Measurements from ENCODE around the gene NSUN3.

Gene NSUN3

DNA sequence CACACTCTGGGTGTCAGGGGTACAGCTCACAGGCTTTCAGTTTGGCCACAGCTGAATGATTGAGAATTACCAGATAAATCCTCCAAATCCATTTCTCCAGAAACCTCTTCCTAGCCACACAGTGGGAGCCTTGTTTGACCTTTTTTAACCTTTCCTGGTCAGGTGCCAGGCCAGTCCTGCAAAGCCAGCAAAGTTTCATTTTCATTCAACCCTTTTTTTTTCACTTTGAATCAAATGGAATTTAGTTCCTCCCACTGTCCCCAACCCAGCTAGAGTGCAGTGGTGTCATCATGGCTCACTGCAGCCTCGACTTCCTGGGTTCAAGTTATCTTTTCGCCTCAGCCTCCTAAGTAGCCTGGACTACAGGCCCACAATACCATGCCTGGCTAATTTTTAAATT lies 67.8 kb downstream of the NSUN3 start:
- ChIA-PET POLR2A (no interaction called here), CTCF (interaction anchor here (1.7 kb wide), 1 partner anchor 8 kb away, joined by 6 read pairs; no protein-coding TSS in a partner anchor)

DNA sequence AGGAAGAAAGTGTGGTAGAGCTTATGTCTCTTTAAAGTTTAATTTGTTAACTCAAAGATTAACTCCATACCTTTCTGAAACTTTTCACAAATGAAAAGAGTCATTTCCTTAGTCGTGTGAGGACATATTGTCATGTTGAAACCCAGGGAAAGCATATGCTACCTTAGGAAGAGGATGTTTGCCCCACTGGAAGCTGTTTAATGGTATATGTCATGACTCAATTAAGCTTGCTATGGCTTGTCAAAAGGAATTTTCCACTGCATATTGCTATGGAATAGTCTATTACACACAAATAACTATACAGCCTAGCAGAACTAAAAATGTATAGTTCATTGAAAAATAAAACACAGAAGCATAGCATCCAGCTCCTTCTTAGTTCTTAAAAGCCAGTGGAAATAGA lies 69.9 kb downstream of the NSUN3 start:
- ChIA-PET POLR2A (no interaction called here), CTCF (interaction anchor here (0.6 to 1.9 kb wide), 5 partner anchors 9 to 31 kb away, joined by 3 to 8 read pairs (median 3); no protein-coding TSS in a partner anchor)
- DNase-seq (ENCODE audit: extremely low spot score): no peak
- TF ChIP-seq, protein P1, sequence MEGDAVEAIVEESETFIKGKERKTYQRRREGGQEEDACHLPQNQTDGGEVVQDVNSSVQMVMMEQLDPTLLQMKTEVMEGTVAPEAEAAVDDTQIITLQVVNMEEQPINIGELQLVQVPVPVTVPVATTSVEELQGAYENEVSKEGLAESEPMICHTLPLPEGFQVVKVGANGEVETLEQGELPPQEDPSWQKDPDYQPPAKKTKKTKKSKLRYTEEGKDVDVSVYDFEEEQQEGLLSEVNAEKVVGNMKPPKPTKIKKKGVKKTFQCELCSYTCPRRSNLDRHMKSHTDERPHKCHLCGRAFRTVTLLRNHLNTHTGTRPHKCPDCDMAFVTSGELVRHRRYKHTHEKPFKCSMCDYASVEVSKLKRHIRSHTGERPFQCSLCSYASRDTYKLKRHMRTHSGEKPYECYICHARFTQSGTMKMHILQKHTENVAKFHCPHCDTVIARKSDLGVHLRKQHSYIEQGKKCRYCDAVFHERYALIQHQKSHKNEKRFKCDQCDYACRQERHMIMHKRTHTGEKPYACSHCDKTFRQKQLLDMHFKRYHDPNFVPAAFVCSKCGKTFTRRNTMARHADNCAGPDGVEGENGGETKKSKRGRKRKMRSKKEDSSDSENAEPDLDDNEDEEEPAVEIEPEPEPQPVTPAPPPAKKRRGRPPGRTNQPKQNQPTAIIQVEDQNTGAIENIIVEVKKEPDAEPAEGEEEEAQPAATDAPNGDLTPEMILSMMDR (IDR thresholded peaks at IDR 0.05; ENCODE audit: control extremely low read depth, extremely low read depth, low read depth, missing control alignments): no peak

More for the DNA sequence above, 67.8 kb downstream of the NSUN3 start:
- TF ChIP-seq, protein P1 (IDR thresholded peaks at IDR 0.05; ENCODE audit: control extremely low read depth, extremely low read depth, low read depth, missing control alignments): no peak
- no peak for DNase-seq (ENCODE audit: extremely low spot score)

DNA sequence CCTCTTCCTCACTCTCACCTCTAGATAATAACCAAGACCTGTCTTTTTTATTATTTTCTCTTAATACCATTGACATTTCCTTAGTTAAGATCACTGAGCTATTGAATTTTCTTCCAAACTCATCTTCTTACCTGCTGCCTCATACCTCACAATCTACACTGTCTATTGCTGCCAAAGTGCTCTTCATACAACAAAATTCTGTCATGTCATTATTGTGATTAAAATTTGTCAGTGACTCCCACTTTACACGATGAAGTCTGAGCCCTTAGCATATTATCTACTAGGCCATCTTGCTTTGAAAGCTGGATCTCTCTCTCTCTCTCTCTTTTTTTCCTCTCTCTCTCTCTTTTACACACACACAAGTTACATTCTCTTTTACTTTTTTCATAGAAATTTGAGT lies 73.3 kb downstream of the NSUN3 start:
- POLR2A ChIA-PET: no interaction called here
- CTCF ChIA-PET: interaction anchor here (0.8 kb wide), 1 partner anchor 19 kb away, joined by 3 read pairs; no protein-coding TSS in a partner anchor
- no peak for DNase-seq (ENCODE audit: extremely low spot score)
- TF ChIP-seq, protein P1 (IDR thresholded peaks at IDR 0.05; ENCODE audit: control extremely low read depth, extremely low read depth, low read depth, missing control alignments): no peak

DNA sequence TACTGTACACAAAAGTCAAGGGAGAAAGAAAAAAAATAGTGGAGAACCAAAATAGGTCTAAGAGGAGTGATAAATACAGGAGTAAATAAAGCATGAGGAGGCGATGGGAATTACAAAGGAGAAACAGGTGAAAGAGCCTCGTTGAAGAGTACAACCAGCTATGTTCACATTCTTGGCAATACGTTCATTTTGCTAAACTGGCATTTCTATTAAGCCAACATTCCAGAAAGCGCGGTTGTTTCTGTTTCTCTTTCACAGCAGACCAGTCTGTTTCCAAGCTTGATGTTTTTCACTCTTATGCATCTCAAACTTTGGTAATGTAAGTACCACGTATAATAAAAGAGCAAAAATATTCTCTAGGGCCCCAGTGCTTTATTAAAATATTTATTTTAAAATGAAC lies 74.5 kb downstream of the NSUN3 start:
- TF ChIP-seq, protein P1 (IDR thresholded peaks at IDR 0.05; ENCODE audit: control extremely low read depth, extremely low read depth, low read depth, missing control alignments): no peak
- DNase-seq (ENCODE audit: extremely low spot score): no peak
- ChIA-PET CTCF (no interaction called here), POLR2A (no interaction called here)

DNA sequence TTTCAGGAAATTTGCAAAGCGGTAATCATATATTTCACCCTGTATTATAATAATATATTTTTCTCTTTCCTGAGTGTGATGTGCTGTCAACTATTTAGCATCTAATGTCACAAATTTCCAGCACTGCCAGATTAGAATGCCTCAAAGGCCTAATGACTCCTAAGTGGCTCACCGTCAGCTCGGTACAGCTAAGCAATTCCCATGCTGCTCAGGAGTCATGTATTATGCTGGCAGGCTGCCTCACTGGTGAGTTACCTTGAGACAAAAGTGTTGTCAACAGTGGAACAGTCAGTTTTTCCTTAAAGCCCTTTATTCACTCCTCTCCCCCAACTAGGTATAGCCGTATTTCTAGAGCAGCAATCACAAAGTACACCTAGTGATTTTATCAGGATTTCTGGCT lies 83.6 kb downstream of the NSUN3 start:
- DNase-seq (ENCODE audit: extremely low spot score): no peak
- ChIA-PET CTCF (no interaction called here), POLR2A (no interaction called here)
- TF ChIP-seq, protein P1 (IDR thresholded peaks at IDR 0.05; ENCODE audit: control extremely low read depth, extremely low read depth, low read depth, missing control alignments): no peak

DNA sequence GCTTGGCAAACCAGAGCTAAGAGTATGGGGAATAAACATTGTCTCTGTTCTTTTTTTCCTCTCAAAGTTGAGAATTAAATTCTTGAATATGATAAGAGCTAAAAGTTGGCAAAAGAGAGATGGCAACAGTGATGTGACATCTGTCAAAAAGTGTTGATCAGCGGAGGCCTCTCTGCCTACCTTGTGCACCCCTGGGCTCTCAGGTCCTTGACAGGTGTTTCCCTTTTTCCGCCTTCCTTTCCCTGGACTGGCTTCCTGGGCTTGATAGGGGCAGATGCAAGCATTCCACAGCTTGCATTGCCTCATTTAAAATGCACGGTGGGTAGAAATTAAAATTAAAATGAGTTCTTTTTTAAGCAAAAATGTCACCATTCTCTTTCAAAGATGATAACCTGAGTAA lies 84.2 kb downstream of the NSUN3 start:
- CTCF ChIA-PET: no interaction called here

More for the DNA sequence above, 84.2 kb downstream of the NSUN3 start:
- DNase-seq (ENCODE audit: extremely low spot score): no peak
- POLR2A ChIA-PET: no interaction called here
- TF ChIP-seq, protein P1 (IDR thresholded peaks at IDR 0.05; ENCODE audit: control extremely low read depth, extremely low read depth, low read depth, missing control alignments): no peak

Measured in GM10248 (cell line).